ENCODE results near the gene CRACDL. TPM values are rescaled to one million over a fixed set of nuclear protein-coding genes. Genes with fewer than 3 reads are reported as not detected.

CRACDL gene
- total RNA-seq, 1 donor from 2014 or later, result 0.55 TPM

GRCh38 chr2:98803405-98804264, 132.4 kb downstream of the CRACDL start:
- H3K27ac Mint-ChIP-seq, result no peak overlapping the region
- no peak overlapping the region for H3K4me3 Mint-ChIP-seq (ENCODE audit: low read depth)
- H3K27me3 Mint-ChIP-seq (ENCODE audit: low read depth), result peaks cover 11% of the 10 kb centered on the region
- peaks cover 14% of the 10 kb centered on the region for H3K4me1 Mint-ChIP-seq (ENCODE audit: low read depth)
- intact Hi-C loops (cut with micrococcal nuclease), result no loop called here
- H3K9me3 Mint-ChIP-seq, result no peaks in the 10 kb centered on the region
- DNase-seq (ENCODE audit: low spot score), result no peak
- H3K36me3 Mint-ChIP-seq (ENCODE audit: low read depth), result no peaks in the 10 kb centered on the region

DNA sequence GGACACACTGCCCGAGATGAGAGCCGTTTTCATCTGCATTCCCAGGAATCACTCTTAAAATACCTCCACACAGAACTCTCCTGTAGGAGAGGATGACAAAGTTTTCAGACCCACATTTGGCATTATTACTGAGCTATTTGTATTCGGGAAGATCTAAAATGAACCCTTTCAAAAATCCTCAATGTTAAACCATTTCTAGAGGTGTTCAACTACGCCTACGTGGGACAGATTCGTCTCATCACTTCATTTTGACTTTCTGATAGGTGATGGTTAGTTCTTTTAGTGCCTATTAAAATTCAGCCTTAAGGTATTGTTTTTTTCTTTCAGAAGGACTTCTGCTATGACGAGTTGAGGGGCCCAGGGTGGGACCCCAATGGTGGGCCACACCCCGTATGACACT, 133.7 kb downstream of the CRACDL start:
- peaks cover 11% of the 10 kb centered on the region for H3K27me3 Mint-ChIP-seq (ENCODE audit: low read depth)
- DNase-seq (ENCODE audit: low spot score), result no peak
- peaks cover 14% of the 10 kb centered on the region for H3K4me1 Mint-ChIP-seq (ENCODE audit: low read depth)
- H3K36me3 Mint-ChIP-seq (ENCODE audit: low read depth), result no peaks in the 10 kb centered on the region
- intact Hi-C loops (cut with micrococcal nuclease), result no loop called here
- no peak overlapping the region for H3K27ac Mint-ChIP-seq
- no peak overlapping the region for H3K4me3 Mint-ChIP-seq (ENCODE audit: low read depth)
- H3K9me3 Mint-ChIP-seq, result no peaks in the 10 kb centered on the region

- intact Hi-C loops (cut with micrococcal nuclease), result no loop called here
- no peaks in the 10 kb centered on the region for H3K9me3 Mint-ChIP-seq
- no peak overlapping the region for H3K4me3 Mint-ChIP-seq (ENCODE audit: low read depth)
- no peaks in the 10 kb centered on the region for H3K36me3 Mint-ChIP-seq (ENCODE audit: low read depth)
- DNase-seq (ENCODE audit: low spot score), result no peak
- no peak overlapping the region for H3K27ac Mint-ChIP-seq
- H3K27me3 Mint-ChIP-seq (ENCODE audit: low read depth), result peaks cover 11% of the 10 kb centered on the region
- H3K4me1 Mint-ChIP-seq (ENCODE audit: low read depth), result peaks cover 10% of the 10 kb centered on the region
These were observed 134.1 kb downstream of the CRACDL start for GRCh38 chr2:98801921-98802321.

GRCh38 chr2:98801286-98801685, 134.7 kb downstream of the CRACDL start:
- intact Hi-C loops (cut with micrococcal nuclease), result no loop called here

DNA sequence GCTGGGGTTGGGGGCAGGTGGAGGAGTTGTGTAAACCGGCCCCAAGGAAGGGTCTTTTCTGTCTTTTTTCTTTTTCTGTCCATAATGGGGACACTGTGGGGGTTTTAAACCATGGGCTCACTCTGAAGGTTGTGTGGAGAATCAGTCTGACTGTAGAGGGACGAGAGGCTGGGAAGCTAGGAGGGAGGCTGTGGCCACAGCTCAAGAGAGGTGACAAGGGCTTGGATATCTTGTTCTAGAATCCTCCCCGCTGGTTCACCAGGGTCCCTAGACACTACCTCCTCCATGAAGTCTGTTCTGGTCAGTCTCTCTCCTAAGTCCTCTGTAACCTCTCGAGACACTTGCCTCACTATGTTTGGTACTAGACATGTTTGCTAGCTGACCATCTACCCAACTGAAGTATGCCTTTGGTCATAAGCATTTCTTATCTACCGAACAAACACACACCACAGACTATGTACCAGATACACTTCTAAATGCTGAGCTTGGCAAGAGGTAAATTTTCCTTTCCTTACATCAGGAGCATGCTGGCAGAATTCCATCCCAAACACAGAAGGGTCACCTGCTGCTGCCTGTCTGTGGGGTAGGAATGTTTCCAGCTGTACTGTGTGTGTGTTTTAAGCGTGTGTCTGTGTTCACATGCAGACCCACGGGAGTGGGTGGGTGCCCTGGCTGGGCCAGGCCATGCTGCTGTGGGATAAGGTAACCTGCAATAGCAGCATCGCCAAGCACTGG, 135.5 kb downstream of the CRACDL start:
- intact Hi-C loops (cut with micrococcal nuclease), result no loop called here
- no peak overlapping the region for H3K27ac Mint-ChIP-seq
- H3K4me3 Mint-ChIP-seq (ENCODE audit: low read depth), result no peak overlapping the region
- no peak for DNase-seq (ENCODE audit: low spot score)
- H3K9me3 Mint-ChIP-seq, result no peaks in the 10 kb centered on the region
- H3K27me3 Mint-ChIP-seq (ENCODE audit: low read depth), result peaks cover 11% of the 10 kb centered on the region
- peaks cover 7% of the 10 kb centered on the region for H3K4me1 Mint-ChIP-seq (ENCODE audit: low read depth)
- no peaks in the 10 kb centered on the region for H3K36me3 Mint-ChIP-seq (ENCODE audit: low read depth)

More at GRCh38 chr2:98801286-98801685, 134.7 kb downstream of the CRACDL start:
- Mint-ChIP-seq H3K4me1 (ENCODE audit: low read depth) (peaks cover 7% of the 10 kb centered on the region), H3K27me3 (ENCODE audit: low read depth) (peaks cover 11% of the 10 kb centered on the region), H3K36me3 (ENCODE audit: low read depth) (no peaks in the 10 kb centered on the region), H3K27ac (no peak overlapping the region), H3K9me3 (no peaks in the 10 kb centered on the region), H3K4me3 (ENCODE audit: low read depth) (no peak overlapping the region)
- no peak for DNase-seq (ENCODE audit: low spot score)

DNA sequence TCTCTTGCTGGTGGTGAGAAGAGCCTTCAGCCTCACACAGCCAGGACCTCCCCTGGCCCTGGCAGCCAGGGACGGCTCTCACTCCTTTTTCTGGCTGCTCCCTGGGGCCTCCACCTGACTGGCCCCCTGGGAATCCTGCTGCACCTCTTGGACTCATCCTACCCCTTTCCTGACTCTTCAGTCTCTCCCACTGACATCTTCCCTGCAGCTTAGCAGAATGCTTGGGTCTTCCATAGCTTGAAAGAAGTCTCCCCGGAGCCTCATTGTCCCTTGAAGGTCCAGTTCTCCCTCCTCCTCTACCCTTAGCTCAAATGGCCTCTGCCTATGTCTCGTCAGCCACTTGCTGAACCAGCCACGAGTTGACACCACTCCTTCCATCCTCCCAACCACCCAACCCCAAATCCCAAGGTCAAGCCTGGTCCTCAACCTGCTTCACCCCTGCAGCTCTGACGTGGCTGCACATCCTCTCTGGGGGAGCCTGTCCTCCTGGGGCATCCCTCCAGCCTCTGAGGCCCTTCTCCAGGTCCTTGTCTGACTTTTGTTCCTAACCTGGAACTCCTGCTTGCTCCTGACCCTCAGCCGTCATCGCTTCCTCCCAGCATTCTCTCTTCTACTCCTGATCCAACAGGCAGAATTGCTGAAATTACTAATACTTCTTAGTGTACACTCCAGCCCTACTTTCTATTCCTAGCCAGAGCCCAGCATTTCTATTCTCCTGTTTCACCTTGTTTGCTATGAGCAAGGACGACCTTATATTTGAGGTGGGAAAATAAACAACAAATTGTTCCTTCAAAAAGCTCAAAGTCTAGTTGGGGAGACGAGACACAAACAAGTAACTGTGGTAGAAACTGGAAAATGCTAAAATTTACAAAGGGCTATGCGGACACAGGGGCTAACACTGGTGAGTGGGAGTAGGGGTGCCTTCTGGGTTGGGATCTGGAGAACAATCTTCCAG, 136.4 kb downstream of the CRACDL start:
- Mint-ChIP-seq H3K4me3 (ENCODE audit: low read depth) (no peak overlapping the region), H3K27me3 (ENCODE audit: low read depth) (peaks cover 11% of the 10 kb centered on the region), H3K9me3 (no peaks in the 10 kb centered on the region), H3K27ac (no peak overlapping the region), H3K4me1 (ENCODE audit: low read depth) (peaks cover 8% of the 10 kb centered on the region), H3K36me3 (ENCODE audit: low read depth) (no peaks in the 10 kb centered on the region)
- DNase-seq (ENCODE audit: low spot score), result no peak
- intact Hi-C loops (cut with micrococcal nuclease), result no loop called here

DNA sequence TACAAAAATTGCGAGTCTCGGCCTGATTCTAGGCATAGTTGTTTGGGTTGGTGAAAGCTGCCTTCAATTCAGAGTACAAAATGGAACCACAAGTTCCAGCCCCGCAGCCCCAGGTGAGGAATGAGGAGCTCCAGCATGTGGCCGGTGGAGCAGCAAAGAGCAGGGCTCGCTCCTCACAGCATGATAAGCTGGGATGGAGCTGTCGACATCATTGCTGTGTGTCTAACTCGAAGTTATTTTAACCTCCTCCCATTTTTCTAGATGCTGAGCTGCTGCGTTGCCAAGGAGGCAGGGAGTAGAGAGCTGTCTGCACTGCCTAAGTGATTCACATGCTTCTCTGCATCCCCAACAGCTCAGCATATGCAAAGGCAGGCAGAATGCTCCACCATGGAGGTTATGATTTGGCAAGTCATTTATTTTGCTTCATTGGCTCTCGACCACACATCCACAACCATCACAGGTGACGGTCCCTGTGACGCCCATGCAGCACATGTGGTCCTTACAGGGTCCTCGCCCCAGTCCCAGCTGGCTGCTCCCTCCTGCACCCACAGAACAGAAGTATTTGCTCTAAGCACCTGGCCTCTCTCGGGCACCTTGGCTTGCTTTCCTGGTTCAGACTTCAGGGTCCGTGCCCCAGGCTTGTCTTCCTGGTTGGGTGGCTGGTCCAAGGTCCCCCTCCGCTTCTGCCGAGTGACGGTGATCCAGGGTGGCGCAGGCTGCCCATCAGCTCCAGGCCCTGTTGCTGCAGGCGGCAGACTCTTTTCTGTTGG, 139.1 kb downstream of the CRACDL start:
- Mint-ChIP-seq H3K4me1 (ENCODE audit: low read depth) (peaks cover 14% of the 10 kb centered on the region), H3K4me3 (ENCODE audit: low read depth) (no peak overlapping the region), H3K36me3 (ENCODE audit: low read depth) (no peaks in the 10 kb centered on the region), H3K9me3 (no peaks in the 10 kb centered on the region), H3K27me3 (ENCODE audit: low read depth) (peaks cover 16% of the 10 kb centered on the region), H3K27ac (no peak overlapping the region)
- intact Hi-C loops (cut with micrococcal nuclease), result no loop called here
- DNase-seq (ENCODE audit: low spot score), result no peak

DNA sequence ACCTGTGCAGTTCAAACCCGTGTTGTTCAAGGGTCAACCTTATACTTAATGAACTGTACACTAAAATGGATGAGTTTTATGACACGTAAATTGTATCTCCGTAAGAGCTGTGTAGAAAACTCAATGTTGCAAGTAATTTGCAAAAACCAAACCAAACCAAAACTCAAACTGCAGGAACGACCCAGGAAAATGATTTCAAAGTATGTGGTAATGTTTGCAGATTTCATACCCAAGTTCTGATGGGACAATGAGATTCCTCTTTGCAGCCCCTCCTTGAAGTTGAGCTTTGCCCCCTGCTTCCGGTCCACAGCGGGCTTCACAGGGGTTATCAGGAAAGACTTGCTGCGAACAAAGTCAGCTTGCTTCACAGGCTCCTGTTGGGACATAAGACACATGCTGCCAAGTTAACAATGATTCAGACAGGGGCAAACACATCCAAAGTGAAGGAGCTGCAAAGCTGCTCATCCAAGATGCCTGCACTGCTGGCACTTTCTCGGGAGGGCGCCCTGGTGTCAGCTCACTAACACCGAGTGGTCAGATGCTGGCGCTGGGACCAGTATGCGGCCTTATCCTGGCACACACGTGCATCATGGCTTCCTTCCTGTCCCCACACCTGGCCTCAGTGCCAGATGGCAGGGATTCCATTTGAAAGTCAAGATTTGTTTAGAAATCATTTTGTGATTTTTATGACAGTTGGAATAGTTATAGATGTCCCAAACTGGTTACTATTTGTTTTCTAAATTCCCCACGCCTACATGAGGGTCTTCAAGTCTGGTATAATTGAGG, 139.9 kb downstream of the CRACDL start:
- no peaks in the 10 kb centered on the region for H3K36me3 Mint-ChIP-seq (ENCODE audit: low read depth)
- peaks cover 10% of the 10 kb centered on the region for H3K4me1 Mint-ChIP-seq (ENCODE audit: low read depth)
- H3K9me3 Mint-ChIP-seq, result no peaks in the 10 kb centered on the region
- no peak overlapping the region for H3K4me3 Mint-ChIP-seq (ENCODE audit: low read depth)
- peaks cover 19% of the 10 kb centered on the region for H3K27me3 Mint-ChIP-seq (ENCODE audit: low read depth)
- intact Hi-C loops (cut with micrococcal nuclease), result no loop called here
- no peak overlapping the region for H3K27ac Mint-ChIP-seq
- DNase-seq (ENCODE audit: low spot score), result no peak

DNA sequence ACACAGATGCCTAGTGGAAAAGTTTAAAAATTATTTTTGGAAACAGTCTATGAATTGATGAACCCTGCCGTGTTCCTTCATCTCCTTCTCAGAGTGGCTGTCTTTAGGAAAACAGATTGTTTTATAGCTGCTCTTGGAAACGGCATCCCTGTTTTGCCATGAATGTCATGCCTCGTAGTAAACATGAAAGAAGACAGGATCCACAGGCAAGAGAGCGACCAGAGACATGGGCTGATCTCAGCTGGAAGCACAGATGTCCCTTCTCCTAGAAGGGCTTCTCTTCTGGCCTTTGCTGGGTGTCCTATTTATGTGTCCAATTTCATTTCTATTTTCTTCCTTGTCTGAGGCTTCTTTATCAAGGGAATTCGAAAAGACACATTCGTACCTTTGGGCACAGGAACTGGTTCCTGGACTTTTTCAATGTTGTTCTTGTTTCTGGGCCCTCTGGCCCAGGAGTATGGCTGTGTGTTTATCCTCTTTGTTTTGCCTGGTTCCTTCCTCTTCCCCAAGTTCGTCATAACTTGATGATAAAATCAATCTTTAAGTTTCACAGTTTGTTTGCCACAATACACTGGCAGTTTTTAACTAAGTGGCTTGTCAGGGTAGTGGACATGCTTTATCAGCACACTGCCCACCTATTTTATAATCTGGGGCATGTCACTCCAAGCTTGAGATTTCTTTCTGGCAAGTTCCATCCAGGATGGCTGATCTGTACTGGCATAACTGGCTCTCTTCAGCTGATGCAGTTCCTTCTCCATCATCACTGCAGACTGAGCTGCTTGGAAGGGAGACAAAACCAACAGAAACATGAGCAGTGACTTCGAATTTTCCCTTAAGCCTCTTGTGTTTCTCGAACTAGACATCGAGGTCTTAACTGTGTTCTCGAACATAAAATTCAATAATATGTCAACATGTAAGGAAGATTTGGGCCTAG, 141.9 kb downstream of the CRACDL start:
- Mint-ChIP-seq H3K4me3 (ENCODE audit: low read depth) (no peak overlapping the region), H3K27me3 (ENCODE audit: low read depth) (peaks cover 17% of the 10 kb centered on the region), H3K36me3 (ENCODE audit: low read depth) (no peaks in the 10 kb centered on the region), H3K27ac (no peak overlapping the region), H3K4me1 (ENCODE audit: low read depth) (peaks cover 10% of the 10 kb centered on the region), H3K9me3 (no peaks in the 10 kb centered on the region)
- intact Hi-C loops (cut with micrococcal nuclease), result no loop called here
- no peak for DNase-seq (ENCODE audit: low spot score)

DNA sequence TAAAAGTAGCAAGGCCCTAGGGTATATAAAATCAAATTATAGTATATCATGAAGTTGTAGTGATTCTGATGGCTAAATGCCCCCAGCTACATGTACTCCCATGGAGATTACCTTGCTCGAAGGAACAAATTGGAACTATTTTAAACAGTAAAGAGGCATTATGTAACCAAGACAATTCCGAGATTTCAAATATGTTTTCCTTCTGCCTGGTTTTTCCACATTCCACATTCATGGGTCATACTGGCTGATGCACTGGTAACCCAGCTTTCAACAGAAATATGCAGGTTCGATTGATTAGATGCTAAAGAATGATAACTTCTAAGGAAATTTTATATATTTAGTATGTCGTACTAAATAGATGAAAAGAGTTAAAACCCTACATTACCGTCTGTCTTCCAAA, 142.8 kb downstream of the CRACDL start:
- H3K9me3 Mint-ChIP-seq, result no peaks in the 10 kb centered on the region
- H3K4me3 Mint-ChIP-seq (ENCODE audit: low read depth), result no peak overlapping the region
- DNase-seq (ENCODE audit: low spot score), result no peak
- intact Hi-C loops (cut with micrococcal nuclease), result no loop called here
- H3K27ac Mint-ChIP-seq, result no peak overlapping the region
- H3K36me3 Mint-ChIP-seq (ENCODE audit: low read depth), result no peaks in the 10 kb centered on the region
- H3K27me3 Mint-ChIP-seq (ENCODE audit: low read depth), result peaks cover 17% of the 10 kb centered on the region
- H3K4me1 Mint-ChIP-seq (ENCODE audit: low read depth), result peaks cover 10% of the 10 kb centered on the region

DNA sequence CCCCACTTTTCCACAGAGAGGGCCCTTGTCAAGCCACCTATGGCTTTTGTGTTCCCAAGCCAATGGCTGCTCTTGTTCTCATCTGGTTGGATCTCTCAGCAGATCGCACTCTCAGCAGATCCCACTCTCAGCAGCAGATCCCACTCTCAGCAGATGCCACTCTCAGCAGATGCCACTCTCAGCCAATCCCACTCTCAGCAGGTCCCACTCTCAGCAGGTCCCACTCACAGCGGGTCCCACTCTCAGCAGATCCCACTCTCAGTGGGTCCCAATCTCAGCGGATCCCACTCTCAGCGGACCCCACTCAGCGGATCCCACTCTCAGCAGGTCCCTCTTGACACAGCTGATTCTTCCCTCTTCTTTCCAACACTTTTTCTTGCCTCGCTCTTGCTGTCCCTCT, 145.8 kb downstream of the CRACDL start:
- Mint-ChIP-seq H3K27ac (no peak overlapping the region), H3K4me3 (ENCODE audit: low read depth) (no peak overlapping the region), H3K27me3 (ENCODE audit: low read depth) (peaks cover 17% of the 10 kb centered on the region), H3K36me3 (ENCODE audit: low read depth) (no peaks in the 10 kb centered on the region), H3K4me1 (ENCODE audit: low read depth) (peaks cover 10% of the 10 kb centered on the region), H3K9me3 (no peaks in the 10 kb centered on the region)
- no peak for DNase-seq (ENCODE audit: low spot score)
- intact Hi-C loops (cut with micrococcal nuclease), result no loop called here

Measured in activated T-helper 2 cell treated with anti-CD3 and anti-CD28 coated beads, Interferon-gamma antibody, Interleukin-2, Interleukin-4, amounts not matched to agents 10 μg/mL and 5 μg/mL and 100 μg/mL, durations not matched to agents 14 hours and 24 hours and 36 hours (primary cell).